WERI-Rb-1 (cell line): ENCODE results near the gene KPNA1.
A peak's percentile ranks its signal among the peaks of the same experiment; 100 is the strongest.

Source experiments
- DNase-seq: peaks from one replicate; pipeline ENCODE4 v3.0.0-alpha.2; 2020
- H3K27ac ChIP-seq: fragments of 250-450 bp; sonication (Bioruptor Pico); 2 replicates; pipeline ENCODE4 v1.5.1; 2020; ENCODE audit warnings: mild to moderate bottlenecking, moderate library complexity
- H3K27me3 ChIP-seq: fragments of 250-450 bp; sonication (Bioruptor Pico); 2 replicates; pipeline ENCODE4 v1.5.1; 2021; ENCODE audit warnings: mild to moderate bottlenecking, low read depth, moderate library complexity; ENCODE audit not compliant: insufficient read depth, severe bottlenecking
- H3K36me3 ChIP-seq: fragments of 250-450 bp; sonication (Bioruptor Pico); 2 replicates; pipeline ENCODE4 v1.5.1; 2020; ENCODE audit warnings: mild to moderate bottlenecking, moderate library complexity
- H3K4me3 ChIP-seq: 2 replicates; pipeline ENCODE4 v1.5.1; 2011; ENCODE audit warnings: low read depth, mild to moderate bottlenecking, control low read depth, low read length
- H3K9me3 ChIP-seq: fragments of 250-450 bp; sonication (Bioruptor Pico); 2 replicates; pipeline ENCODE4 v1.5.1; 2021; ENCODE audit warnings: mild to moderate bottlenecking, moderate library complexity; ENCODE audit not compliant: severe bottlenecking
- TF ChIP-seq, protein P1 (sequence below): IDR thresholded peaks from 2 replicates; pipeline ENCODE4 v1.5.1; 2011; ENCODE audit warnings: low read depth, mild to moderate bottlenecking, control low read depth, inconsistent platforms, low read length

The KPNA1 gene

DNA sequence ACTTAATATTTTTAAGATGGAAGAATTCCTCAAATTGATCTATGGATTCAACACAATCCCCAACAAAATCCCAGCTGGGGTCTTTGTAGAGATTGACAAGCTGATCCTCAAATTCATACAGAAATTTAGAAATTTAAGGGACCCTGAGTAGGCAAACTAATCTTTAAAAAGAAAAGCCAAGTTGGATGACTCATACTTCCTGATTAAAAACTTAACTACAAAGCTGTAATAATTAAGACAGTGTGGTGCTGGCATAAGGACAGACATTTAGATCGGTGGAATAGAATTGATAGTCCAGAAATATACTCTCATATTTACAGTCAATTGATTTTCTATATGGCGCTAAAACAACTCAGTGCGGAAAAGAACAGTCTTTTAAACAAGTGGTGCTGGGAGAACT is 119.2 kb downstream of the KPNA1 start:
- no peaks in the 10 kb centered on the region for H3K27me3 ChIP-seq
- TF ChIP-seq, protein P1, sequence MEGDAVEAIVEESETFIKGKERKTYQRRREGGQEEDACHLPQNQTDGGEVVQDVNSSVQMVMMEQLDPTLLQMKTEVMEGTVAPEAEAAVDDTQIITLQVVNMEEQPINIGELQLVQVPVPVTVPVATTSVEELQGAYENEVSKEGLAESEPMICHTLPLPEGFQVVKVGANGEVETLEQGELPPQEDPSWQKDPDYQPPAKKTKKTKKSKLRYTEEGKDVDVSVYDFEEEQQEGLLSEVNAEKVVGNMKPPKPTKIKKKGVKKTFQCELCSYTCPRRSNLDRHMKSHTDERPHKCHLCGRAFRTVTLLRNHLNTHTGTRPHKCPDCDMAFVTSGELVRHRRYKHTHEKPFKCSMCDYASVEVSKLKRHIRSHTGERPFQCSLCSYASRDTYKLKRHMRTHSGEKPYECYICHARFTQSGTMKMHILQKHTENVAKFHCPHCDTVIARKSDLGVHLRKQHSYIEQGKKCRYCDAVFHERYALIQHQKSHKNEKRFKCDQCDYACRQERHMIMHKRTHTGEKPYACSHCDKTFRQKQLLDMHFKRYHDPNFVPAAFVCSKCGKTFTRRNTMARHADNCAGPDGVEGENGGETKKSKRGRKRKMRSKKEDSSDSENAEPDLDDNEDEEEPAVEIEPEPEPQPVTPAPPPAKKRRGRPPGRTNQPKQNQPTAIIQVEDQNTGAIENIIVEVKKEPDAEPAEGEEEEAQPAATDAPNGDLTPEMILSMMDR: no peak
- peaks cover 4% of the 10 kb centered on the region; the same call in 1 of the 2 replicates for H3K36me3 ChIP-seq
- peaks cover 2% of the 10 kb centered on the region for H3K9me3 ChIP-seq
- H3K27ac ChIP-seq: no peak overlapping the region
- no peak overlapping the region for H3K4me3 ChIP-seq
- DNase-seq: no peak

DNA sequence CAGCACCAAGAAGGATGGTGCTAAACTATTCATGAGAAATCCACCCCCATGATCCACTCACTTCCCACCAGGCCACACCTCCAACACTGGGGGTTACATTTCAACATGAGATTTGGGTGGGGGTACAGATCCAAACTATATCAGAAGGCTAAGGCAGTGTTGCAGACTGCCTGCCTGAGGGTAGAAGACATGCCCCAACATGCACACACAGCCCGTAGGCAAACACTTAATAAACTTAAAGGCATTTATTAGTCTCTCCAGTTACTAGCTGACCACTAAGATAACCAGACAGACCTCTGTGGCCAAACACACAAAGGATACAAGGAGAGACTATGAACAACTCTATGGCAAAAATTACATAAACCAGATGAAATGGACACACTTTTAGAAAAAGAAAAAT is 120.6 kb downstream of the KPNA1 start:
- H3K36me3 ChIP-seq: peaks cover 4% of the 10 kb centered on the region; the same call in 1 of the 2 replicates
- H3K27me3 ChIP-seq: no peaks in the 10 kb centered on the region
- TF ChIP-seq, protein P1: no peak
- DNase-seq: no peak
- peaks cover 2% of the 10 kb centered on the region for H3K9me3 ChIP-seq
- H3K4me3 ChIP-seq: no peak overlapping the region
- peak overlapping the region; percentile 56 for H3K27ac ChIP-seq

DNA sequence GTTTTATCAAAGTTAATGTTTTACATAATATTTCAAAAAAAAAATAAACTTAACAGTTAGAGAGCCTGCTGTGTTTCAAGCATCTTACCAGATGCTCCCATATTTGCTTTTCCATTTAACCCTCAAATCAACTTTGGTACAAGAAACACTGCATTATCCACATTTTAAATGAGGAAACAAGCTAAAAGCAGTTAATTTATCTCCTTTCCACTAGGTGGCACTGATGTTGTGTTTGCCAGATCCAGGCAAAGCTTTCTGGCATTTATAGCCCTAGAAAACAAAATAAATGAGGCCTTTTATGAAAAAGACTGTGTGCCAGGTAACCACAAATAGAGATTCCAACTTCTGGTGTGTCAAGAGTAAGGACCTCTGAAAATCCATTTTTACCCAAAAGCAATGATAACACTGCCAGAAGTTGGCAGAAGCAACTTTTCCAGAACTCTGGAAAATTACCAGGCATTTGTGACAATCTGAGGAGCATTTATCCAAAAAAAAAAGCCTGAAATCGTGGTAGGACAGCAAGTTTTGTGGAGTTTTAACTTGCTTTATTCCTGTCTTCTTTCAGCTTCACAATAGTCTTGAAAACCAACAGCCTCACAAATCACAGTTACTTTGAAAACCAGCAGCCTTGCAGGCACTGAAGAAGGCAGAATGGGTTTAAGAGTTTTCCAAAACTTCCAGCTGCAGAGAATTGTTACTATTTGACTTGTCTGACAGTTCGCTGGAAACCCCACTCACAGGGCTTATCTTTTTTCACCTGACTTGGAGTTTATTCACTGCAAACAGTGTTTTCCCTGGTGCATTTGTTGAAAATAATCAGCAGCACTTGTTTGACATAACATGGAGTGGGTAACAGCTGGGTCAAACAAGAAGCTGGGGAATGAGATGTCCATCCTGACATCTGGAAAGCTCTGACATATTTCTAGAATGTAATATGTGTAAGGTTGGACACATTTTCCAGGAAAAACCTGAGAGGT is 121.6 kb downstream of the KPNA1 start:
- Histone ChIP-seq H3K9me3 (no peaks in the 10 kb centered on the region), H3K4me3 (no peak overlapping the region), H3K36me3 (peaks cover 4% of the 10 kb centered on the region; the same call in 1 of the 2 replicates), H3K27me3 (no peaks in the 10 kb centered on the region), H3K27ac (peak overlapping the region; percentile 56)
- TF ChIP-seq, protein P1: peak; percentile 56
- DNase-seq: no peak

DNA sequence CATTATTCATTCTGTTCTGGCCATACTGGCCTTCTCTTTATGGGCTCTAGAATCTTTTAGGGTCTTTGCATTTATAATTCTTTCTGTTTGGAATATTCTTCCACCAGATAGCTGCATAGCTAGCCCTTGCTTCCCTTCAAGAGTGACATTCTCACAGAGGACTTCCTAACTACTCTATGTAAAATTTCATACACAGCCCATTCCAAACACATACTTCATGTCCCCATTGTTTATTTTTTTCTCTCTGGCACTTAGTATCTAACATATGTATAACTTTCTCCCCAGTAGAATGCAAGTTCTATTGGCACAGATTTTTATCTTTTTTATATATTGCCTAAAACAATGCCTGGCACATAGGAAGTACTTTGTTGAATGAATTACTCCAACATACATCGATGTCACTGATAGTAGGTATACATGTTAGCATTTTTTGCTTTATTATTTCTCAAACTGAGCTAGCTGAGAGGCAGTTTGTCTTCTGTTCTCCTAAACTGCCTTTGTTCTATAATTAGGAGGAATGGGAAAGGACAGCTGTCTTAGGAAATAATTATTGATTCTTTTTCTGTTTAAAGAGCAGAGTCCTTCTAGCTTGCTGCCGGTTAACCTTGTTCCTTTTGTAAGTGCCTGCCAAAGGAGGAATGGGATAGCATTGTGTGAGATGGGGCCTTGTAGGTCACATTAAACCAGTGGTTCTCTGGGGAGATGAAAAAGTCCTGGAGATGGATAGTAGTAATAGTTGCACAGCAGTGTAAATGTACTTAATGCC is 122.9 kb downstream of the KPNA1 start:
- H3K27ac ChIP-seq: no peak overlapping the region; the same call in 1 of the 2 replicates
- TF ChIP-seq, protein P1: no peak

DNA sequence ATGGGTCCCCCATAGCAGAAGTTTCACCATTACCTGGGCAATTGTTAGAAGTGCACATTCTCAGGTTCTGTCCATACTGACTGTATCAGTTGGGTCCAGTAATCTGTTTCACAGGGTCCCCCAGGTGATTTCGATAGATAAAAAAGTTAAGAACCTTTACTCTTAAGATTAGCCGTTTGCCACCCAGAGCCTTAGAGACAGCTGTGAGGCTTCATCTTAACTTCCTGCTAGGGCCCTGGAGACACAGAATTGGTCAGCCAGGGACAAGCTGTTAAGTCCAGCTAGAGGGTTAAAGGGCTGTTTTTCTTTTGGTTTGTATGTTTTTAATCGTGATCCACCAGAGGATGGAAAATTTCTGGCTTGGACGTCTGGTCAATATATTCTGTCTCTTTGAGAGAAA is 124.1 kb downstream of the KPNA1 start:
- TF ChIP-seq, protein P1: no peak
- Histone ChIP-seq H3K27ac (peak overlapping the region; percentile 41), H3K27me3 (no peaks in the 10 kb centered on the region), H3K4me3 (no peak overlapping the region), H3K36me3 (peaks cover 4% of the 10 kb centered on the region; the same call in 1 of the 2 replicates), H3K9me3 (no peaks in the 10 kb centered on the region)
- DNase-seq: peak; percentile 41

More for the DNA sequence above, 122.9 kb downstream of the KPNA1 start:
- H3K36me3 ChIP-seq: peaks cover 4% of the 10 kb centered on the region; the same call in 1 of the 2 replicates
- no peak for DNase-seq
- H3K27me3 ChIP-seq: no peaks in the 10 kb centered on the region
- H3K9me3 ChIP-seq: no peaks in the 10 kb centered on the region
- H3K4me3 ChIP-seq: no peak overlapping the region
